ENCODE data around the gene TXNRD1. TPM values are rescaled to one million over a fixed set of nuclear protein-coding genes. Genes with fewer than 3 reads are reported as not detected.

The TXNRD1 gene
- total and polyA plus RNA-seq, 4 donors = 23.6 to 70.8 (median 55.7) TPM

GRCh38 chr12:104342635-104343249, 127.2 kb downstream of the TXNRD1 start:
- Histone ChIP-seq H3K27ac (ENCODE audit: low read depth in 1 of 2, low read length in 2 of 2) (no peak overlapping the region), H3K9me3 (ENCODE audit: control insufficient read depth in 4 of 4, low read length in 3 of 4) (no peaks in the 10 kb centered on the region), H3K4me1 (ENCODE audit: control insufficient read depth in 4 of 4, insufficient read depth in 4 of 4, low read length in 3 of 4) (no peaks in the 10 kb centered on the region), H3K9ac (ENCODE audit: low read depth in 1 of 2, low read length in 2 of 2) (no peak overlapping the region), H3K36me3 (ENCODE audit: control insufficient read depth in 4 of 4, insufficient read depth in 3 of 4, low read depth in 1 of 4, low read length in 3 of 4) (peaks cover 18 to 53% (median 32%) of the 10 kb centered on the region in 4 donors), H3K27me3 (ENCODE audit: control insufficient read depth in 4 of 4, insufficient read depth in 4 of 4, low read length in 3 of 4) (no peaks in the 10 kb centered on the region), H3K4me3 (ENCODE audit: low read depth in 1 of 3, low read length in 3 of 3) (no peak overlapping the region)
- TF ChIP-seq, protein P1, sequence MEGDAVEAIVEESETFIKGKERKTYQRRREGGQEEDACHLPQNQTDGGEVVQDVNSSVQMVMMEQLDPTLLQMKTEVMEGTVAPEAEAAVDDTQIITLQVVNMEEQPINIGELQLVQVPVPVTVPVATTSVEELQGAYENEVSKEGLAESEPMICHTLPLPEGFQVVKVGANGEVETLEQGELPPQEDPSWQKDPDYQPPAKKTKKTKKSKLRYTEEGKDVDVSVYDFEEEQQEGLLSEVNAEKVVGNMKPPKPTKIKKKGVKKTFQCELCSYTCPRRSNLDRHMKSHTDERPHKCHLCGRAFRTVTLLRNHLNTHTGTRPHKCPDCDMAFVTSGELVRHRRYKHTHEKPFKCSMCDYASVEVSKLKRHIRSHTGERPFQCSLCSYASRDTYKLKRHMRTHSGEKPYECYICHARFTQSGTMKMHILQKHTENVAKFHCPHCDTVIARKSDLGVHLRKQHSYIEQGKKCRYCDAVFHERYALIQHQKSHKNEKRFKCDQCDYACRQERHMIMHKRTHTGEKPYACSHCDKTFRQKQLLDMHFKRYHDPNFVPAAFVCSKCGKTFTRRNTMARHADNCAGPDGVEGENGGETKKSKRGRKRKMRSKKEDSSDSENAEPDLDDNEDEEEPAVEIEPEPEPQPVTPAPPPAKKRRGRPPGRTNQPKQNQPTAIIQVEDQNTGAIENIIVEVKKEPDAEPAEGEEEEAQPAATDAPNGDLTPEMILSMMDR (IDR thresholded peaks at IDR 0.05; ENCODE audit: low read depth, low read length, missing input control) = no peak
- no peak for DNase-seq (ENCODE audit: low spot score)
- WGBS = 95% methylated on average over 12 of the region's 12 CpGs

GRCh38 chr12:104344682-104345081, 129.1 kb downstream of the TXNRD1 start:
- Histone ChIP-seq H3K4me1 (ENCODE audit: control insufficient read depth in 4 of 4, insufficient read depth in 4 of 4, low read length in 3 of 4) (no peaks in the 10 kb centered on the region), H3K27me3 (ENCODE audit: control insufficient read depth in 4 of 4, insufficient read depth in 4 of 4, low read length in 3 of 4) (no peaks in the 10 kb centered on the region), H3K9ac (ENCODE audit: low read depth in 1 of 2, low read length in 2 of 2) (no peak overlapping the region), H3K4me3 (ENCODE audit: low read depth in 1 of 3, low read length in 3 of 3) (no peak overlapping the region), H3K27ac (ENCODE audit: low read depth in 1 of 2, low read length in 2 of 2) (no peak overlapping the region), H3K9me3 (ENCODE audit: control insufficient read depth in 4 of 4, low read length in 3 of 4) (no peaks in the 10 kb centered on the region), H3K36me3 (ENCODE audit: control insufficient read depth in 4 of 4, insufficient read depth in 3 of 4, low read depth in 1 of 4, low read length in 3 of 4) (peaks cover 20 to 61% (median 34%) of the 10 kb centered on the region in 4 donors)
- DNase-seq (ENCODE audit: low spot score) = no peak
- TF ChIP-seq FOXA2 (IDR thresholded peaks at IDR 0.05) (no peak), FOXA1 (IDR thresholded peaks at IDR 0.05) (no peak), HNF4G (IDR thresholded peaks at IDR 0.05) (no peak), ATF3 (IDR thresholded peaks at IDR 0.05) (no peak), YY1 (IDR thresholded peaks at IDR 0.05) (no peak), SP1 (IDR thresholded peaks at IDR 0.05) (no peak), RXRA (IDR thresholded peaks at IDR 0.05) (no peak), GABPA (IDR thresholded peaks at IDR 0.05 in 1 of 2, conservative IDR thresholded peaks at IDR 0.05 in 1 of 2) (no peak), HNF4A (conservative IDR thresholded peaks at IDR 0.05) (no peak), EGR1 (IDR thresholded peaks at IDR 0.05; ENCODE audit: low read depth in 2 of 2) (no peak), NR2F2 (IDR thresholded peaks at IDR 0.05) (no peak), RAD21 (IDR thresholded peaks at IDR 0.05) (no peak), TAF1 (conservative IDR thresholded peaks at IDR 0.05) (no peak), JUND (IDR thresholded peaks at IDR 0.05) (no peak)
- TF ChIP-seq, protein P2, sequence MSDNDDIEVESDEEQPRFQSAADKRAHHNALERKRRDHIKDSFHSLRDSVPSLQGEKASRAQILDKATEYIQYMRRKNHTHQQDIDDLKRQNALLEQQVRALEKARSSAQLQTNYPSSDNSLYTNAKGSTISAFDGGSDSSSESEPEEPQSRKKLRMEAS (IDR thresholded peaks at IDR 0.05) = no peak
- TF ChIP-seq, protein P1 (IDR thresholded peaks at IDR 0.05; ENCODE audit: low read depth, low read length, missing input control) = no peak
- TF ChIP-seq, protein P3, sequence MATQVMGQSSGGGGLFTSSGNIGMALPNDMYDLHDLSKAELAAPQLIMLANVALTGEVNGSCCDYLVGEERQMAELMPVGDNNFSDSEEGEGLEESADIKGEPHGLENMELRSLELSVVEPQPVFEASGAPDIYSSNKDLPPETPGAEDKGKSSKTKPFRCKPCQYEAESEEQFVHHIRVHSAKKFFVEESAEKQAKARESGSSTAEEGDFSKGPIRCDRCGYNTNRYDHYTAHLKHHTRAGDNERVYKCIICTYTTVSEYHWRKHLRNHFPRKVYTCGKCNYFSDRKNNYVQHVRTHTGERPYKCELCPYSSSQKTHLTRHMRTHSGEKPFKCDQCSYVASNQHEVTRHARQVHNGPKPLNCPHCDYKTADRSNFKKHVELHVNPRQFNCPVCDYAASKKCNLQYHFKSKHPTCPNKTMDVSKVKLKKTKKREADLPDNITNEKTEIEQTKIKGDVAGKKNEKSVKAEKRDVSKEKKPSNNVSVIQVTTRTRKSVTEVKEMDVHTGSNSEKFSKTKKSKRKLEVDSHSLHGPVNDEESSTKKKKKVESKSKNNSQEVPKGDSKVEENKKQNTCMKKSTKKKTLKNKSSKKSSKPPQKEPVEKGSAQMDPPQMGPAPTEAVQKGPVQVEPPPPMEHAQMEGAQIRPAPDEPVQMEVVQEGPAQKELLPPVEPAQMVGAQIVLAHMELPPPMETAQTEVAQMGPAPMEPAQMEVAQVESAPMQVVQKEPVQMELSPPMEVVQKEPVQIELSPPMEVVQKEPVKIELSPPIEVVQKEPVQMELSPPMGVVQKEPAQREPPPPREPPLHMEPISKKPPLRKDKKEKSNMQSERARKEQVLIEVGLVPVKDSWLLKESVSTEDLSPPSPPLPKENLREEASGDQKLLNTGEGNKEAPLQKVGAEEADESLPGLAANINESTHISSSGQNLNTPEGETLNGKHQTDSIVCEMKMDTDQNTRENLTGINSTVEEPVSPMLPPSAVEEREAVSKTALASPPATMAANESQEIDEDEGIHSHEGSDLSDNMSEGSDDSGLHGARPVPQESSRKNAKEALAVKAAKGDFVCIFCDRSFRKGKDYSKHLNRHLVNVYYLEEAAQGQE (IDR thresholded peaks at IDR 0.05) = no peak
- TF ChIP-seq, protein P4, sequence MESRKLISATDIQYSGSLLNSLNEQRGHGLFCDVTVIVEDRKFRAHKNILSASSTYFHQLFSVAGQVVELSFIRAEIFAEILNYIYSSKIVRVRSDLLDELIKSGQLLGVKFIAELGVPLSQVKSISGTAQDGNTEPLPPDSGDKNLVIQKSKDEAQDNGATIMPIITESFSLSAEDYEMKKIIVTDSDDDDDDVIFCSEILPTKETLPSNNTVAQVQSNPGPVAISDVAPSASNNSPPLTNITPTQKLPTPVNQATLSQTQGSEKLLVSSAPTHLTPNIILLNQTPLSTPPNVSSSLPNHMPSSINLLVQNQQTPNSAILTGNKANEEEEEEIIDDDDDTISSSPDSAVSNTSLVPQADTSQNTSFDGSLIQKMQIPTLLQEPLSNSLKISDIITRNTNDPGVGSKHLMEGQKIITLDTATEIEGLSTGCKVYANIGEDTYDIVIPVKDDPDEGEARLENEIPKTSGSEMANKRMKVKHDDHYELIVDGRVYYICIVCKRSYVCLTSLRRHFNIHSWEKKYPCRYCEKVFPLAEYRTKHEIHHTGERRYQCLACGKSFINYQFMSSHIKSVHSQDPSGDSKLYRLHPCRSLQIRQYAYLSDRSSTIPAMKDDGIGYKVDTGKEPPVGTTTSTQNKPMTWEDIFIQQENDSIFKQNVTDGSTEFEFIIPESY (IDR thresholded peaks at IDR 0.05) = no peak
- 96% methylated on average over 2 of the region's 2 CpGs for WGBS
